Erythroblast (primary cell): ENCODE measurements around the gene MADD.

Source experiments
- GATA1 ChIP-seq: IDR thresholded peaks from 2 replicates; pipeline ENCODE4 v1.6.1; 2011; ENCODE audit warnings: low read depth, mild to moderate bottlenecking, control low read depth, low read length, moderate library complexity
- POLR2A ChIP-seq: IDR thresholded peaks from 2 replicates; pipeline ENCODE4 v1.6.1; 2011; ENCODE audit warnings: mild to moderate bottlenecking, low read length

GRCh38 chr11:47299078-47299477 is 29.1 kb downstream of the MADD start:
- TF ChIP-seq POLR2A: no peak
- no peak for TF ChIP-seq GATA1
